Neuron (in vitro differentiated cells): ENCODE results near the gene UBXN11.
"Not testable (repeated sequence)": the region's sequence is repeated elsewhere in the genome, so short reads cannot be mapped to it uniquely, and the experiment has no call there.

Experiments
- H2AFZ ChIP-seq: one replicate; pipeline ENCODE4 v1.6.1; 2013; ENCODE audit warnings: low read depth, mild to moderate bottlenecking, inconsistent platforms, low read length, moderate library complexity
- H3K27me3 ChIP-seq: one replicate; pipeline ENCODE4 v1.6.1; 2013; ENCODE audit warnings: low read length; ENCODE audit not compliant: insufficient read depth
- H3K36me3 ChIP-seq: one replicate; pipeline ENCODE4 v1.6.1; 2013; ENCODE audit warnings: low read length; ENCODE audit not compliant: insufficient read depth
- H3K4me1 ChIP-seq: one replicate; pipeline ENCODE4 v1.6.1; 2013; ENCODE audit warnings: low read length; ENCODE audit not compliant: insufficient read depth
- H3K4me3 ChIP-seq: 2 replicates; pipeline ENCODE4 v1.5.1; 2013; ENCODE audit warnings: mild to moderate bottlenecking, low read length, moderate library complexity
- H3K9me3 ChIP-seq: one replicate; pipeline ENCODE4 v1.6.1; 2013; ENCODE audit warnings: low read length

UBXN11 gene

GRCh38 chr1:26346274-26347033 lies 40.0 kb upstream of the UBXN11 start:
- Histone ChIP-seq H3K27me3 (no peaks in the 10 kb centered on the region), H3K4me1 (peaks cover 12% of the 10 kb centered on the region), H3K9me3 (no peaks in the 10 kb centered on the region), H2AFZ (no peak overlapping the region), H3K4me3 (no peak overlapping the region), H3K36me3 (no peaks in the 10 kb centered on the region)

- Histone ChIP-seq H3K4me1 (peaks cover 4% of the 10 kb centered on the region), H3K36me3 (no peaks in the 10 kb centered on the region), H3K9me3 (no peaks in the 10 kb centered on the region), H2AFZ (no peak overlapping the region), H3K4me3 (no peak overlapping the region), H3K27me3 (no peaks in the 10 kb centered on the region)
Measured at GRCh38 chr1:26345718-26346117, 39.3 kb upstream of the UBXN11 start.

- no peak overlapping the region for H2AFZ ChIP-seq
- no peaks in the 10 kb centered on the region for H3K9me3 ChIP-seq
- no peaks in the 10 kb centered on the region for H3K36me3 ChIP-seq
- H3K27me3 ChIP-seq: no peaks in the 10 kb centered on the region
- H3K4me3 ChIP-seq: no peak overlapping the region
- no peaks in the 10 kb centered on the region for H3K4me1 ChIP-seq
Measured at GRCh38 chr1:26344147-26344920, 37.9 kb upstream of the UBXN11 start.

GRCh38 chr1:26340047-26340481 lies 33.6 kb upstream of the UBXN11 start:
- no peaks in the 10 kb centered on the region for H3K9me3 ChIP-seq

GRCh38 chr1:26338670-26339069 lies 32.2 kb upstream of the UBXN11 start:
- Histone ChIP-seq H3K9me3 (no peaks in the 10 kb centered on the region), H2AFZ (no peak overlapping the region), H3K36me3 (no peaks in the 10 kb centered on the region), H3K27me3 (no peaks in the 10 kb centered on the region), H3K4me1 (no peaks in the 10 kb centered on the region), H3K4me3 (no peak overlapping the region)

More at GRCh38 chr1:26340047-26340481, 33.6 kb upstream of the UBXN11 start:
- H3K36me3 ChIP-seq: no peaks in the 10 kb centered on the region
- no peaks in the 10 kb centered on the region for H3K27me3 ChIP-seq
- H3K4me3 ChIP-seq: no peak overlapping the region
- H2AFZ ChIP-seq: no peak overlapping the region
- no peaks in the 10 kb centered on the region for H3K4me1 ChIP-seq

- H3K36me3 ChIP-seq: no peaks in the 10 kb centered on the region
- no peak overlapping the region for H2AFZ ChIP-seq
- no peaks in the 10 kb centered on the region for H3K9me3 ChIP-seq
- H3K4me3 ChIP-seq: no peak overlapping the region
- H3K4me1 ChIP-seq: no peaks in the 10 kb centered on the region
- H3K27me3 ChIP-seq: no peaks in the 10 kb centered on the region
Measured at GRCh38 chr1:26337625-26338024, 31.2 kb upstream of the UBXN11 start.

- no peak overlapping the region for H3K4me3 ChIP-seq
- H2AFZ ChIP-seq: no peak overlapping the region
- H3K9me3 ChIP-seq: no peaks in the 10 kb centered on the region
- no peaks in the 10 kb centered on the region for H3K27me3 ChIP-seq
- no peaks in the 10 kb centered on the region for H3K4me1 ChIP-seq
- H3K36me3 ChIP-seq: no peaks in the 10 kb centered on the region
Measured at GRCh38 chr1:26337206-26337535, 30.7 kb upstream of the UBXN11 start.

- H3K27me3 ChIP-seq: no peaks in the 10 kb centered on the region
- H3K4me1 ChIP-seq: no peaks in the 10 kb centered on the region
- no peak overlapping the region for H2AFZ ChIP-seq
- H3K9me3 ChIP-seq: no peaks in the 10 kb centered on the region
- no peak overlapping the region for H3K4me3 ChIP-seq
- no peaks in the 10 kb centered on the region for H3K36me3 ChIP-seq
Measured at GRCh38 chr1:26336477-26337205, 30.2 kb upstream of the UBXN11 start.

GRCh38 chr1:26335774-26336476 lies 29.5 kb upstream of the UBXN11 start:
- Histone ChIP-seq H3K36me3 (no peaks in the 10 kb centered on the region), H2AFZ (no peak overlapping the region), H3K9me3 (no peaks in the 10 kb centered on the region), H3K4me1 (no peaks in the 10 kb centered on the region), H3K4me3 (no peak overlapping the region), H3K27me3 (no peaks in the 10 kb centered on the region)

GRCh38 chr1:26333312-26333711 lies 26.9 kb upstream of the UBXN11 start:
- not testable (repeated sequence) for H3K9me3 ChIP-seq, H2AFZ ChIP-seq, H3K27me3 ChIP-seq, H3K4me1 ChIP-seq, H3K4me3 ChIP-seq, H3K36me3 ChIP-seq

GRCh38 chr1:26330276-26330675 lies 23.8 kb upstream of the UBXN11 start:
- Histone ChIP-seq H3K4me3 (no peak overlapping the region), H3K4me1 (peaks cover 3% of the 10 kb centered on the region), H3K9me3 (no peaks in the 10 kb centered on the region), H3K36me3 (no peaks in the 10 kb centered on the region), H2AFZ (no peak overlapping the region), H3K27me3 (no peaks in the 10 kb centered on the region)

- H3K27me3 ChIP-seq, H2AFZ ChIP-seq, H3K4me3 ChIP-seq, H3K9me3 ChIP-seq, H3K36me3 ChIP-seq, H3K4me1 ChIP-seq: not testable (repeated sequence)
Measured at GRCh38 chr1:26329380-26329779, 22.9 kb upstream of the UBXN11 start.

GRCh38 chr1:26328597-26328996 lies 22.2 kb upstream of the UBXN11 start:
- peaks cover 3% of the 10 kb centered on the region for H3K4me1 ChIP-seq
- no peaks in the 10 kb centered on the region for H3K9me3 ChIP-seq
- H3K36me3 ChIP-seq: no peaks in the 10 kb centered on the region
- H2AFZ ChIP-seq: no peak overlapping the region
- no peak overlapping the region for H3K4me3 ChIP-seq
- H3K27me3 ChIP-seq: no peaks in the 10 kb centered on the region
